A549 (cell line): Measurements from ENCODE around the gene PLCB4. TPM values are rescaled to one million over a fixed set of nuclear protein-coding genes. Genes with fewer than 3 reads are reported as not detected.

Source experiments
- ATAC-seq, 2 experiments: fragments of 200-7000 bp in 1 of 2; fragments of >200 bp in 1 of 2; cut with Nextera tagmentation in 1 of 2; cut with Tn5 transposase in 1 of 2; 3 replicates each; pipeline versions ENCODE4 v1.8.0 to v1.9.1; 2018 to 2020; ENCODE audit warnings: mild to moderate bottlenecking in 1 of 2, moderate library complexity in 1 of 2
- CTCF ChIA-PET: fragments of 300-600 bp; sonication (Branson Sonifier 250); formaldehyde crosslinking; extraction: SDS; loops from one replicate; lab custom pipeline; 2021; ENCODE audit warnings: antibody characterized with exemption, inconsistent platforms; lab: Yijun Ruan, JAX
- POLR2A ChIA-PET: fragments of 350-600 bp; formaldehyde crosslinking; extraction: SDS; loops from one replicate; lab custom pipeline; 2021; ENCODE audit warnings: antibody characterized with exemption, inconsistent platforms; lab: Yijun Ruan, JAX
- DNase-seq, 2 experiments: peaks; one replicate each; pipeline versions ENCODE4 v3.0.0 to v3.0.0-alpha.2; 2011 to 2016; ENCODE audit warnings: low read depth in 1 of 2, low spot score in 1 of 2
- FAIRE-seq: peaks from 2 replicates; lab custom pipeline; 2011; peaks lifted over from hg19 to GRCh38; lab: Jason Lieb, UNC
- H3K27ac ChIP-seq, 2 experiments: fragments of >200 bp; sonication (Bioruptor Twin); formaldehyde crosslinking; 3 replicates each; pipeline ENCODE4 v1.5.1; 2016 to 2017
- H3K4me1 ChIP-seq: fragments of >200 bp; sonication (Bioruptor Twin); formaldehyde crosslinking; 3 replicates; pipeline ENCODE4 v1.6.1; 2016
- H3K4me2 ChIP-seq: fragments of >200 bp; sonication (Bioruptor Twin); formaldehyde crosslinking; 3 replicates; pipeline ENCODE4 v1.6.1; 2016
- H3K4me3 ChIP-seq: fragments of >200 bp; sonication (Bioruptor Twin); formaldehyde crosslinking; 3 replicates; pipeline ENCODE4 v1.5.1; 2016
- H3K9me3 ChIP-seq: fragments of >200 bp; sonication (Bioruptor Twin); formaldehyde crosslinking; 3 replicates; pipeline ENCODE4 v1.6.1; 2016
- ATOH8 ChIP-seq: fragments of 250-450 bp; sonication (Bioruptor Pico); IDR thresholded peaks from 2 replicates; pipeline ENCODE4 v1.5.0; 2020; ENCODE audit warnings: low read depth, mild to moderate bottlenecking, moderate library complexity
- CBX2 ChIP-seq: fragments of 200-600 bp; sonication (generic); IDR thresholded peaks from 2 replicates; pipeline ENCODE4 v1.6.1; 2016; ENCODE audit warnings: low read depth, mild to moderate bottlenecking, borderline replicate concordance
- CHD2 ChIP-seq: fragments of 150-350 bp; IDR thresholded peaks from 2 replicates; pipeline ENCODE4 v1.6.1; 2014; ENCODE audit warnings: low read length; ENCODE audit not compliant: partially characterized antibody
- CHD4 ChIP-seq: fragments of 200-600 bp; sonication (generic); IDR thresholded peaks from 2 replicates; pipeline ENCODE4 v1.6.1; 2016; ENCODE audit warnings: antibody characterized with exemption, mild to moderate bottlenecking, borderline replicate concordance
- CTCF ChIP-seq: fragments of >200 bp; sonication (Bioruptor Twin); formaldehyde crosslinking; IDR thresholded peaks from 3 replicates; pipeline ENCODE4 v1.5.1; 2016
- E2F6 ChIP-seq: IDR thresholded peaks from 2 replicates; pipeline ENCODE4 v1.6.1; 2012; ENCODE audit warnings: low read depth, borderline replicate concordance
- EHMT2 ChIP-seq: fragments of 200-600 bp; sonication (generic); IDR thresholded peaks from 2 replicates; pipeline ENCODE4 v1.6.1; 2016; ENCODE audit warnings: antibody characterized with exemption, low read depth, mild to moderate bottlenecking, moderate library complexity
- ELK1 ChIP-seq: fragments of 150-350 bp; IDR thresholded peaks from 2 replicates; pipeline ENCODE4 v1.6.1; 2014; ENCODE audit warnings: low read depth, mild to moderate bottlenecking, low read length
- EP300 ChIP-seq, 2 experiments: fragments of >200 bp; sonication (Bioruptor Twin); formaldehyde crosslinking; IDR thresholded peaks; 2 replicates in 1 of 2; 3 replicates in 1 of 2; pipeline ENCODE4 v1.6.1; 2016 to 2017
- FOSB ChIP-seq: fragments of 250-450 bp; sonication (Bioruptor Pico); IDR thresholded peaks from 2 replicates; pipeline ENCODE4 v1.5.0; 2020; ENCODE audit warnings: mild to moderate bottlenecking, moderate library complexity
- GATA3 ChIP-seq: IDR thresholded peaks from 2 replicates; pipeline ENCODE4 v1.6.1; 2012; ENCODE audit warnings: borderline replicate concordance
- HDAC2 ChIP-seq: fragments of 200-600 bp; sonication (generic); IDR thresholded peaks from 2 replicates; pipeline ENCODE4 v1.6.1; 2016
- HES2 ChIP-seq: fragments of >200 bp; sonication (Bioruptor Twin); formaldehyde crosslinking; IDR thresholded peaks from 2 replicates; pipeline ENCODE4 v1.6.1; 2016
- HEYL ChIP-seq: fragments of 250-450 bp; sonication (Bioruptor Pico); IDR thresholded peaks from 2 replicates; pipeline ENCODE4 v1.8.0; 2021; ENCODE audit warnings: mild to moderate bottlenecking, moderate library complexity
- HOXA7 ChIP-seq: fragments of 250-450 bp; sonication (Bioruptor Pico); IDR thresholded peaks from 2 replicates; pipeline ENCODE4 v1.5.0; 2020; ENCODE audit warnings: mild to moderate bottlenecking, moderate library complexity
- HOXB13 ChIP-seq: fragments of 250-450 bp; sonication (Bioruptor Pico); IDR thresholded peaks from 2 replicates; pipeline ENCODE4 v1.5.0; 2020; ENCODE audit warnings: low read depth, mild to moderate bottlenecking, moderate library complexity
- HOXB5 ChIP-seq: fragments of 250-450 bp; sonication (Bioruptor Pico); IDR thresholded peaks from 2 replicates; pipeline ENCODE4 v1.5.0; 2020; ENCODE audit warnings: mild to moderate bottlenecking, moderate library complexity
- JUN ChIP-seq, 2 experiments: fragments of >200 bp; sonication (Bioruptor Twin); formaldehyde crosslinking; IDR thresholded peaks; 2 replicates in 1 of 2; 3 replicates in 1 of 2; pipeline ENCODE4 v1.6.1; 2016 to 2017
- JUNB ChIP-seq: fragments of >200 bp; sonication (Bioruptor Twin); formaldehyde crosslinking; IDR thresholded peaks from 2 replicates; pipeline ENCODE4 v1.6.1; 2016
- MAZ ChIP-seq: fragments of 150-350 bp; IDR thresholded peaks from 2 replicates; pipeline ENCODE4 v1.6.1; 2014; ENCODE audit warnings: antibody characterized with exemption, low read depth, low read length, borderline replicate concordance
- MYC ChIP-seq: IDR thresholded peaks from 2 replicates; pipeline ENCODE4 v1.6.1; 2012; ENCODE audit warnings: mild to moderate bottlenecking, inconsistent platforms, low read length, improper control_type of control experiment, borderline replicate concordance
- PBX3 ChIP-seq: IDR thresholded peaks from 2 replicates; pipeline ENCODE4 v1.6.1; 2012
- RARB ChIP-seq: fragments of 250-450 bp; sonication (Bioruptor Pico); IDR thresholded peaks from 2 replicates; pipeline ENCODE4 v1.8.0; 2021; ENCODE audit warnings: mild to moderate bottlenecking, moderate library complexity
- RCOR1 ChIP-seq: fragments of 150-350 bp; IDR thresholded peaks from 2 replicates; pipeline ENCODE4 v1.6.1; 2014; ENCODE audit warnings: antibody characterized with exemption, low read length, low read depth
- RNF2 ChIP-seq: fragments of 200-600 bp; sonication (generic); IDR thresholded peaks from 2 replicates; pipeline ENCODE4 v1.6.1; 2016; ENCODE audit warnings: low read depth, mild to moderate bottlenecking, antibody characterized with exemption, moderate library complexity, borderline replicate concordance
- SMC3 ChIP-seq: fragments of >200 bp; sonication (Bioruptor Twin); formaldehyde crosslinking; IDR thresholded peaks from 3 replicates; pipeline ENCODE4 v1.6.1; 2018; ENCODE audit warnings: inconsistent platforms
- SREBF2 ChIP-seq: fragments of 450-650 bp; IDR thresholded peaks from 2 replicates; pipeline ENCODE4 v1.6.1; 2014; ENCODE audit warnings: mild to moderate bottlenecking, moderate library complexity
- ZNF302 ChIP-seq: fragments of 250-450 bp; sonication (Bioruptor Pico); IDR thresholded peaks from 2 replicates; pipeline ENCODE4 v1.9.0; 2021; ENCODE audit warnings: inconsistent platforms, mild to moderate bottlenecking, moderate library complexity
- ZSCAN20 ChIP-seq: fragments of 250-450 bp; sonication (Bioruptor Pico); IDR thresholded peaks from 2 replicates; pipeline ENCODE4 v1.8.0; 2022; ENCODE audit warnings: mild to moderate bottlenecking, moderate library complexity
- WGBS: methylation state at CpG from one replicate; pipeline ENCODE4 v1.1.6; 2017; ENCODE audit errors: missing lambda C conversion rate; 5-methylcytosine and 5-hydroxymethylcytosine counted together
- polyA plus RNA-seq, 4 experiments: library from polyadenylated mRNA; depleted of rRNA in 3 of 4; stranded (reverse); fragments of >200 nt; fragmentation: RNase III in 1 of 4; extraction: RNeasy Plus Mini Kit Qiagen cat#74134 plus additional on column Dnase treatment in 1 of 4; gene quantifications; 2 replicates in 3 of 4; 3 replicates in 1 of 4; pipeline ENCODE4 v1.2.3, GENCODE V29; 2011 to 2017

The PLCB4 gene
- polyA plus RNA-seq, 2 of the 4 experiments (the other 2 are of a cell fraction): 17.1 to 32.1 TPM

GRCh38 chr20:9258901-9259300, 190.0 kb downstream of the PLCB4 start:
- ATAC-seq: no peak
- FAIRE-seq: peak; percentile 78
- no peaks in the 10 kb centered on the region for H3K9me3 ChIP-seq
- H3K4me2 ChIP-seq: no peak overlapping the region
- 93% methylated on average over 1 of the region's 1 CpG for WGBS
- ChIA-PET CTCF (no interaction called here), POLR2A (no interaction called here)
- no peak for DNase-seq
- no peak overlapping the region for H3K4me3 ChIP-seq
- no peak for TF ChIP-seq ZSCAN20 (CRISPR knock-in tag)
- no peak for TF ChIP-seq E2F6
- TF ChIP-seq HES2: no peak
- TF ChIP-seq HOXB5: no peak
- TF ChIP-seq JUNB: no peak
- TF ChIP-seq SMC3: no peak
- no peak for TF ChIP-seq RARB
- TF ChIP-seq FOSB (CRISPR knock-in tag): no peak
- TF ChIP-seq EP300 (IDR thresholded peaks at IDR 0.05): no peak
- TF ChIP-seq HEYL (CRISPR knock-in tag): no peak
- no peak for TF ChIP-seq CHD2
- no peak for TF ChIP-seq CTCF
- TF ChIP-seq EHMT2: no peak
- no peak for TF ChIP-seq MAZ
- TF ChIP-seq SREBF2: no peak
- TF ChIP-seq JUN (IDR thresholded peaks at IDR 0.05): no peak
- no peak overlapping the region for H3K27ac ChIP-seq
- H3K4me1 ChIP-seq: peaks cover 22% of the 10 kb centered on the region; the same call in 2 of the 3 replicates

- no peak for DNase-seq
- ATAC-seq: no peak
- POLR2A ChIA-PET: no interaction called here
- no peak for FAIRE-seq
- no peak overlapping the region for H3K4me3 ChIP-seq
- H3K4me2 ChIP-seq: no peak overlapping the region
- TF ChIP-seq MAZ: no peak
- no peak for TF ChIP-seq MYC
- no peak for TF ChIP-seq RCOR1
- TF ChIP-seq CBX2: no peak
- TF ChIP-seq HEYL (CRISPR knock-in tag): no peak
- no peak for TF ChIP-seq HOXB13 (CRISPR knock-in tag)
- TF ChIP-seq RNF2: no peak
- no peak for TF ChIP-seq RARB
- TF ChIP-seq EHMT2: no peak
- TF ChIP-seq HOXA7: no peak
- TF ChIP-seq ATOH8: no peak
- TF ChIP-seq PBX3: no peak
- TF ChIP-seq GATA3: no peak
- TF ChIP-seq EP300 (IDR thresholded peaks at IDR 0.05): no peak
- TF ChIP-seq HDAC2: no peak
- TF ChIP-seq ZNF302 (CRISPR knock-in tag): no peak
- no peak for TF ChIP-seq FOSB (CRISPR knock-in tag)
- no peak for TF ChIP-seq CHD4
- TF ChIP-seq CHD2: no peak
- no peak for TF ChIP-seq ELK1
- H3K4me1 ChIP-seq: peaks cover 22% of the 10 kb centered on the region; the same call in 2 of the 3 replicates
- no peak overlapping the region for H3K27ac ChIP-seq
- CTCF ChIA-PET: no interaction called here
- no peaks in the 10 kb centered on the region for H3K9me3 ChIP-seq
These were observed 191.1 kb downstream of the PLCB4 start for GRCh38 chr20:9260027-9260426.
